SK-N-MC (cell line): ENCODE measurements around the gene MRPL45.
A peak's percentile ranks its signal among the peaks of the same experiment; 100 is the strongest.
"Not testable (repeated sequence)": the region's sequence is repeated elsewhere in the genome, so short reads cannot be mapped to it uniquely, and the experiment has no call there.

ENCODE experiments used
- DNase-seq: peaks from one replicate; pipeline ENCODE4 v3.0.0-alpha.2; 2011; ENCODE audit warnings: low read depth, low spot score
- H3K27ac ChIP-seq: fragments of 200-600 bp; sonication (generic); 2 replicates; pipeline ENCODE4 v1.5.1; 2016; ENCODE audit warnings: mixed run types
- H3K36me3 ChIP-seq: fragments of 200-600 bp; sonication (generic); 2 replicates; pipeline ENCODE4 v1.6.1; 2017; ENCODE audit warnings: antibody characterized with exemption, low read length, mixed read lengths; ENCODE audit not compliant: insufficient read depth
- H3K4me3 ChIP-seq: fragments of 200-600 bp; sonication (generic); 2 replicates; pipeline ENCODE4 v1.5.1; 2016
- H3K9ac ChIP-seq: fragments of 200-600 bp; sonication (generic); 2 replicates; pipeline ENCODE4 v1.8.0; 2017; ENCODE audit warnings: mixed run types, mixed read lengths; ENCODE audit not compliant: insufficient read length
- H3K9me3 ChIP-seq: fragments of 200-600 bp; sonication (generic); 2 replicates; pipeline ENCODE4 v1.6.1; 2017; ENCODE audit warnings: low read depth, mild to moderate bottlenecking, antibody characterized with exemption, low read length, moderate library complexity, mixed read lengths
- POLR2AphosphoS5 ChIP-seq: IDR thresholded peaks from 2 replicates; pipeline ENCODE4 v1.6.1; 2012; ENCODE audit warnings: mild to moderate bottlenecking, low read depth, low read length, borderline replicate concordance

MRPL45 gene

GRCh38 chr17:38296834-38297517 is at the start of gene MRPL45:
TSS of gene MRPL45 (plus strand) at chr17:38297168. CDS start at chr17:38297184, 16 bp downstream.
- DNase-seq, result peak; percentile 71
- H3K4me3 ChIP-seq, result peak within 1 kb of the TSS; percentile 80
- H3K27ac ChIP-seq, result peak within 1 kb of the TSS; percentile 70; the same call in 1 of the 2 replicates
- peak; percentile 53 for TF ChIP-seq POLR2AphosphoS5
- H3K9ac ChIP-seq, result peak within 1 kb of the TSS; percentile 84
- not testable (repeated sequence) for H3K36me3 ChIP-seq, H3K9me3 ChIP-seq

DNA sequence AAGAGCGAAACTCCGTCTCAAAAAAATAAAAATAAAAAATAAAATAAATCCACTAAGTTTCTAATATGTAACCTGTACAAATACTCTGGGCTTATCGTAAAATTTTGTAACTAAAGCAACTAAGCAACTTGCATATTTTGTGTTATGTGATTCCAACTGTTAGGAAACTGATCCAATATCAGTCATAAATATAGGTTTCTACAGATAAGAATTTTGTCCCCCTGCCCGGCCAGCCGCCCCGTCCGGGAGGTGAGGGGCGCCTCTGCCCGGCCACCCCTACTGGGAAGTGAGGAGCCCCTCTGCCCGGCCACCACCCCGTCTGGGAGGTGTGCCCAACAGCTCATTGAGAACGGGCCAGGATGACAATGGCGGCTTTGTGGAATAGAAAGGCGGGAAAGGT is 43.8 kb upstream of the MRPL45 start:
- H3K4me3 ChIP-seq, H3K9me3 ChIP-seq, DNase-seq, H3K9ac ChIP-seq, H3K27ac ChIP-seq, H3K36me3 ChIP-seq: not testable (repeated sequence)

- not testable (repeated sequence) for DNase-seq, H3K9me3 ChIP-seq, H3K4me3 ChIP-seq, H3K36me3 ChIP-seq, H3K27ac ChIP-seq, H3K9ac ChIP-seq
Measured at GRCh38 chr17:38254357-38254756, 42.6 kb upstream of the MRPL45 start.

GRCh38 chr17:38257013-38257621 is 39.9 kb upstream of the MRPL45 start:
- DNase-seq, H3K36me3 ChIP-seq, H3K27ac ChIP-seq, H3K9ac ChIP-seq, H3K9me3 ChIP-seq: not testable (repeated sequence)
- H3K4me3 ChIP-seq, result peak overlapping the region; percentile 66

DNA sequence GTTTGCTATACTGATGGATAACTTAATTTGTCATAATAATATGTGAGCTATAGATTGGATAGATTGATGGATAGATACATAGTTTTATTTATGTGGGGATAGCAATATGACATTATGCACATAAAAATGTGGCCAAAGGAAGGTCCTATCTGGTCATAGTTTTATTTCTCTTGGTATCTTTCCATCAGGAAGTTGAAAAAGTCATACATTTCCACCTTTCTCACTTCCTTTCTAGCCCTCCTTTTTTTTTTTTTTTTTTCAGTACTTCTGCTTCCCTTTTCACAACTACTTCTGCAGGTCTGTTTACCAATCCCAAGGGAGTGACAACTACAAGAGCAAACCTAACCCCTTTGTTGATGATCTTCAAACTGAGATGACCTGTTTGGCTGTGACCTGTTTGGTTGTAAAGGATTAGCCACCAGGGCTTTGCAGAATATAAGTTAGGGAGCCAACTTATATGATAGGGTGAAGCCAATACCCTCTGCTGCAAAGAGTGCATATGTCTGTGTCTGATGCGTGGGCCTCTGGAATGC is 30.9 kb upstream of the MRPL45 start:
- not testable (repeated sequence) for DNase-seq, H3K36me3 ChIP-seq, H3K9me3 ChIP-seq, H3K27ac ChIP-seq, H3K9ac ChIP-seq, H3K4me3 ChIP-seq

- H3K9ac ChIP-seq, H3K27ac ChIP-seq, H3K4me3 ChIP-seq, H3K36me3 ChIP-seq, H3K9me3 ChIP-seq, DNase-seq: not testable (repeated sequence)
Measured at GRCh38 chr17:38266571-38266970, 30.4 kb upstream of the MRPL45 start.

DNA sequence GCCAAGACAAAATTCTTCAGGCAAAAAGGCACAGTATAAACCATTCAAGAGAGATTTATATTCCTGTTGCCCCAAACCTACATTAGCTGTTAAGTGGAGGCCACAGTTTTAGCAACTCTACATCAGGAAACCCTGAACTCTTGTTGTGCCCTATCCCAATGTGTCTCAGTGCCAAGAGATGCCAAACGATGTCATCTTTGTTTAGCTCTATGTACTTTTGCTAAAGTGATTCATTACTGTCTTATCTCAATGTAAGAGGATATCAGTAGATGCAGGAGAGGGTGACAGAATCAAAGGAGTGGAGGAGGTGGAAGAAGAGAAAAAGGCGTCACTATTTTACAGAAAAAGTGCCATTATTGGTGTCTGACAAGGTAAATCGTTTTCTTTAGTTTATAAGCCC is 28.8 kb upstream of the MRPL45 start:
- H3K27ac ChIP-seq, H3K9me3 ChIP-seq, H3K9ac ChIP-seq, DNase-seq, H3K4me3 ChIP-seq, H3K36me3 ChIP-seq: not testable (repeated sequence)

DNA sequence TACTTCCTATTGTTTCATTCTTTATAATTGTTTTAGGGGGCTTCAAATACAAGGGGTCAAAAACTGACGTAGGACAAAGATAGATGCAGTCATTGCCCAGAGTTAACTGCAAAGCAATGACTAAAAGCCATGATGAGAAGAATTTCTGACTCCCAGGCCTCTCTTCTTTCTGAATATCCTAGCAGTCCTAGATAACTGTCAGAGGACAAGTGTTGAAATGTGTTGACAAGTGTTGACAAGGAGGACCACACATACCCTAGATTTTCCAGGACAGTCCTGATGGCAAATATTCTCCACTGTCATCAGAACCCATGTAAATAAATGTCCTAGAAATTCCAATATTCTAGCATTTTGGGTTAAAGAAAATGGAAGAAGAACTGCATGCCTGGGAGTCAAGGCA is 27.9 kb upstream of the MRPL45 start:
- not testable (repeated sequence) for H3K9me3 ChIP-seq, H3K9ac ChIP-seq, H3K27ac ChIP-seq, DNase-seq, H3K4me3 ChIP-seq, H3K36me3 ChIP-seq

- not testable (repeated sequence) for H3K36me3 ChIP-seq, H3K9me3 ChIP-seq, H3K27ac ChIP-seq, H3K4me3 ChIP-seq, H3K9ac ChIP-seq, DNase-seq
Measured at GRCh38 chr17:38269552-38269951, 27.4 kb upstream of the MRPL45 start.

- DNase-seq, H3K27ac ChIP-seq, H3K9me3 ChIP-seq, H3K9ac ChIP-seq, H3K36me3 ChIP-seq, H3K4me3 ChIP-seq: not testable (repeated sequence)
Measured at GRCh38 chr17:38285994-38286393, 11.0 kb upstream of the MRPL45 start.

DNA sequence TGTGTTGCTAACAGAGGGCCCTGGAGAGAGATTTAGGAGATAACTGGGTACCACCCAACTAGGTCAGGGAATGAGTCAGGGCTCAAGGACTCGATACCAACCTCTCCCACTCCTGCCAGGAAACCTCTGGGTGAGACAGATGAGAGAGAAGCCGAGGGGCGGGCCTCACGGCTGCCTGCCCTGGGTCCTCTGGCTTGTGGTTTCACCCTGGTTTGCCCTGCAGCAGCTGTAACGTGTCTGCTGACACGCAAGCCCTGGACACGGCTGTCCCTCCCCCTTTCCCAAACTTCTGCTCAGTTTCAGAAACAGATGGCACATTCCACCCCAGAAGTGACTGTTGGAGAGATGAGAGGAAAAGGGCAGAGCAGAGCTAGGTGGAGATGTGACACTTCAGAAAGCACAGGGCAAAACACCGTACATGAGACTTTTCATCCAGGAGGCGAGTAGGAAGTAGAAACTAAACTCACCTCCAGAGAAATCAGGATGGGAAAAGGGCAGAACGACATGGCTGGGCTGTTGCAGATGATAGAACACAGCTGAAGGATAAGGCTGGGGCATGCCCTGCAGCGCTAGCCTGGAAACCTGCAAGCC is 10.4 kb upstream of the MRPL45 start:
- H3K27ac ChIP-seq, H3K9me3 ChIP-seq, H3K36me3 ChIP-seq, H3K4me3 ChIP-seq, DNase-seq, H3K9ac ChIP-seq: not testable (repeated sequence)

DNA sequence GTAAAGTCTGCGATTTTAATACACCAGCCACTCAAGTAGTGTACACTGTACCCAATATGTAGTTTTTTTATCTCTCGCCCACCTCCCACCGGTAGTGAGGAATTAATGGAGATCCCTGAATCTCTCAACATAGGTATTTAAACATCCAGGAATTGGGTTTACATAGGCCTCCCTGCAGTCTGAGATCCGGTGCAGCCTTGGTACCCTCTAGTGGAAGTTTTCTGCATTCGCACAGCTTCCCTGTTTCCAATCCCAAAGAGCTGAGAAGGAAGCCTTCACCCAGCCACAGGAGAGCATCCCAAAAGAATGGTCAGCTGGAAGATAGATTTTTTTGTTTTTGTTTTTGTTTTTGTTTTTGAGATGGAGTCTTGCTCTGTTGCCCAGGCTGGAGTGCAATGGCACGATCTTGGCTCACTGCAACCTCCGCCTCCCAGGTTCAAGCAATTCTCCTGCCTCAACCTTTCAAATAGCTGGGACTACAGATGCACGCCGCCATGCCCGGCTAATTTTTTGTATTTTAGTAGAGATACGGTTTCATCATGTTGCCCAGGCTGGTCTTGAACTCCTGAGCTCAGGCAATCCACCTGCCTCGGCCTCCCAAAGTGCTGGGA is 8.6 kb upstream of the MRPL45 start:
- not testable (repeated sequence) for DNase-seq, H3K27ac ChIP-seq

GRCh38 chr17:38289760-38290159 is 7.2 kb upstream of the MRPL45 start:
- not testable (repeated sequence) for H3K9me3 ChIP-seq, H3K9ac ChIP-seq, H3K4me3 ChIP-seq, H3K27ac ChIP-seq, H3K36me3 ChIP-seq, DNase-seq

More for the DNA sequence above, 8.6 kb upstream of the MRPL45 start:
- not testable (repeated sequence) for H3K9me3 ChIP-seq, H3K4me3 ChIP-seq, H3K9ac ChIP-seq, H3K36me3 ChIP-seq
